HepG2 (cell line): Measurements from ENCODE around the gene R3HDM1. TPM values are rescaled to one million over a fixed set of nuclear protein-coding genes. Genes with fewer than 3 reads are reported as not detected.

Source experiments
- ATAC-seq: fragments of 200-7000 bp; cut with Tn5 transposase; 3 replicates; pipeline ENCODE4 v1.9.1; 2020; ENCODE audit warnings: mild to moderate bottlenecking, moderate library complexity
- BruUV-seq: library from RNA; stranded (reverse); fragments of 400-500 nt; replicated peaks from 2 replicates; lab custom pipeline; 2021; lab: Mats Ljungman, UMichigan
- CTCF ChIA-PET: fragments of 300-600 bp; formaldehyde crosslinking; extraction: SDS; loops from one replicate; lab custom pipeline; 2021; ENCODE audit warnings: low total read pairs, inconsistent platforms, low intra/inter-chr PET ratio; lab: Yijun Ruan, JAX
- POLR2A ChIA-PET: fragments of 350-600 bp; sonication (Branson Sonifier 250); formaldehyde crosslinking; loops from one replicate; lab custom pipeline; 2020; ENCODE audit warnings: antibody characterized with exemption, inconsistent platforms; lab: Yijun Ruan, JAX
- DNase-seq: peaks from one replicate; pipeline ENCODE4 v3.0.0-alpha.2; 2015; ENCODE audit warnings: low spot score
- FAIRE-seq: peaks from 3 replicates; lab custom pipeline; 2011; peaks lifted over from hg19 to GRCh38; lab: Jason Lieb, UNC
- H2AFZ ChIP-seq: one replicate; pipeline ENCODE4 v1.6.1; 2011; ENCODE audit warnings: low read length, inconsistent platforms
- H3K27ac ChIP-seq: fragments of 300-600 bp; 3 replicates; pipeline ENCODE4 v1.8.0; 2011; ENCODE audit warnings: mixed run types, mild to moderate bottlenecking, mixed read lengths, low read length, inconsistent platforms; ENCODE audit not compliant: insufficient read depth; ENCODE audit errors: extremely low read length
- H3K27me3 ChIP-seq, 2 experiments: fragments of 200-600 bp in 1 of 2; 2 replicates in 1 of 2; 3 replicates in 1 of 2; pipeline versions ENCODE4 v1.6.0 to v1.8.0; 2011; ENCODE audit warnings: low read length in 2 of 2, mild to moderate bottlenecking in 2 of 2, moderate library complexity in 2 of 2, inconsistent platforms in 1 of 2; ENCODE audit not compliant: insufficient read depth in 2 of 2, control insufficient read depth in 1 of 2
- H3K36me3 ChIP-seq, 2 experiments: fragments of 200-600 bp in 1 of 2; replicated peaks in 1 of 2; 2 replicates in 1 of 2; 3 replicates in 1 of 2; pipeline versions ENCODE4 v1.5.1 to v1.8.0; 2011; ENCODE audit warnings: low read length in 2 of 2, inconsistent platforms in 1 of 2; ENCODE audit not compliant: insufficient read depth in 2 of 2, control insufficient read depth in 1 of 2
- H3K4me1 ChIP-seq: 2 replicates; pipeline ENCODE4 v1.5.1; 2012; ENCODE audit warnings: low read length, inconsistent platforms; ENCODE audit not compliant: insufficient read depth
- H3K4me2 ChIP-seq: 2 replicates; pipeline ENCODE4 v1.6.0; 2011; ENCODE audit warnings: low read depth, low read length, inconsistent platforms
- H3K4me3 ChIP-seq, 3 experiments: fragments of 200-600 bp in 1 of 3; sonication (generic), shearing (Covaris generic) in 1 of 3; replicated peaks in 1 of 3; 2 replicates each; pipeline ENCODE4 v1.5.1; 2011 to 2016; ENCODE audit warnings: low read length in 3 of 3, inconsistent platforms in 2 of 3, low read depth in 2 of 3, mild to moderate bottlenecking in 2 of 3, control low read depth in 1 of 3, mixed read lengths in 1 of 3; ENCODE audit not compliant: insufficient read depth in 1 of 3
- H3K79me2 ChIP-seq: one replicate; pipeline ENCODE4 v1.6.1; 2011; ENCODE audit warnings: low read length, inconsistent platforms; ENCODE audit not compliant: insufficient read depth
- H3K9ac ChIP-seq: 2 replicates; pipeline ENCODE4 v1.6.0; 2011; ENCODE audit warnings: mild to moderate bottlenecking, low read depth, low read length, inconsistent platforms; ENCODE audit not compliant: insufficient read depth
- H3K9me3 ChIP-seq: 2 replicates; pipeline ENCODE4 v1.5.1; 2012; ENCODE audit warnings: mild to moderate bottlenecking, low read length
- H4K20me1 ChIP-seq: 2 replicates; pipeline ENCODE4 v1.6.0; 2011; ENCODE audit warnings: inconsistent platforms, mild to moderate bottlenecking, low read length, moderate library complexity; ENCODE audit not compliant: insufficient read depth
- CEBPB ChIP-seq: IDR thresholded peaks from 2 replicates; pipeline ENCODE4 v1.6.1; 2011; ENCODE audit warnings: low read depth, low read length, improper control_type of control experiment, borderline replicate concordance
- CREBL2 ChIP-seq: sonication (generic); formaldehyde crosslinking; IDR thresholded peaks from 2 replicates; pipeline ENCODE4 v1.8.1; 2023; ENCODE audit warnings: missing genetic modification reagents, mild to moderate bottlenecking, borderline replicate concordance
- DMAP1 ChIP-seq: IDR thresholded peaks from 2 replicates; pipeline ENCODE4 v1.6.1; 2016
- FOXK2 ChIP-seq: fragments of 450-650 bp; IDR thresholded peaks from 2 replicates; pipeline ENCODE4 v1.6.1; 2016
- GPN1 ChIP-seq: sonication (generic); formaldehyde crosslinking; IDR thresholded peaks from 2 replicates; pipeline ENCODE4 v1.5.1; 2020; ENCODE audit warnings: missing genetic modification reagents, borderline replicate concordance
- HIVEP1 ChIP-seq: sonication (generic); formaldehyde crosslinking; IDR thresholded peaks from 2 replicates; pipeline ENCODE4 v1.4.0; 2020; ENCODE audit warnings: mild to moderate bottlenecking, missing genetic modification reagents
- HMGA1 ChIP-seq: sonication (generic); formaldehyde crosslinking; conservative IDR thresholded peaks from 2 replicates; pipeline ENCODE4 v1.4.0; 2020; ENCODE audit warnings: missing genetic modification reagents
- POLR2AphosphoS2 ChIP-seq: IDR thresholded peaks from 2 replicates; pipeline ENCODE4 v1.6.1; 2011; ENCODE audit warnings: low read depth, low read length, improper control_type of control experiment
- RBM22 ChIP-seq: fragments of 200-400 bp; formaldehyde crosslinking; optimal IDR thresholded peaks from 2 replicates; pipeline ENCODE3; 2017; ENCODE audit warnings: mild to moderate bottlenecking, low read length, moderate library complexity
- ZBTB21 ChIP-seq: sonication (generic); formaldehyde crosslinking; IDR thresholded peaks from 2 replicates; pipeline ENCODE4 v1.4.0; 2020; ENCODE audit warnings: missing genetic modification reagents
- ZFP36L2 ChIP-seq: sonication (generic); formaldehyde crosslinking; IDR thresholded peaks from 2 replicates; pipeline ENCODE4 v1.4.0; 2020; ENCODE audit warnings: missing genetic modification reagents
- ZNF484 ChIP-seq: sonication (generic); formaldehyde crosslinking; IDR thresholded peaks from 2 replicates; pipeline ENCODE4 v1.5.1; 2020; ENCODE audit warnings: mild to moderate bottlenecking, low read depth, missing genetic modification reagents, borderline replicate concordance
- ZNF543 ChIP-seq: sonication (generic); formaldehyde crosslinking; IDR thresholded peaks from 2 replicates; pipeline ENCODE4 v1.4.0; 2020; ENCODE audit warnings: mild to moderate bottlenecking, missing genetic modification reagents
- ZNF563 ChIP-seq: sonication (generic); formaldehyde crosslinking; IDR thresholded peaks from 2 replicates; pipeline ENCODE4 v1.8.0; 2022; ENCODE audit warnings: mild to moderate bottlenecking, moderate library complexity, missing genetic modification reagents
- ZNF749 ChIP-seq: sonication (generic); formaldehyde crosslinking; IDR thresholded peaks from 2 replicates; pipeline ENCODE4 v1.8.0; 2022; ENCODE audit warnings: mild to moderate bottlenecking, missing genetic modification reagents, moderate library complexity, borderline replicate concordance
- ZNF782 ChIP-seq: sonication (generic); formaldehyde crosslinking; IDR thresholded peaks from 2 replicates; pipeline ENCODE4 v1.4.0; 2020; ENCODE audit warnings: missing genetic modification reagents, mild to moderate bottlenecking, borderline replicate concordance
- WGBS: methylation state at CpG from one replicate; pipeline ENCODE4 v1.1.6; 2017; ENCODE audit warnings: low lambda C conversion rate; 5-methylcytosine and 5-hydroxymethylcytosine counted together
- in situ Hi-C: cut with HindIII; loops from 2 replicates; pipeline ENCODE4 v1.10.0; 2017; ENCODE audit warnings: low pct_unique_long_range_greater_than_20kb; ENCODE audit not compliant: extremely low pct_ligation_motif_present
- intact Hi-C: fragments of 100-400 bp; cut with micrococcal nuclease; formaldehyde crosslinking; loops from one replicate; pipeline ENCODE4 v1.10.0; 2022; ENCODE audit not compliant: unreplicated experiment
- polyA plus RNA-seq, 8 experiments: library from polyadenylated mRNA; depleted of rRNA in 3 of 8; stranded (reverse) in 7 of 8; unstranded in 1 of 8; fragments of >200 nt; fragmentation: Illumina TruSeq in 4 of 8; extraction: Trizol in 4 of 8; gene quantifications; 2 replicates each; pipeline versions ENCODE4 v1.2.1 to v1.2.3, GENCODE V29; 2011 to 2016; ENCODE audit warnings: low read depth in 4 of 8, missing spikeins in 1 of 8, mixed read lengths in 1 of 8; ENCODE audit not compliant: insufficient read depth in 1 of 8
- total RNA-seq, 5 experiments: library from RNA; depleted of rRNA; stranded (reverse); fragments of >200 nt; fragmentation: Illumina TruSeq; extraction: Trizol; gene quantifications; 2 replicates each; pipeline ENCODE4 v1.2.3, GENCODE V29; 2016; ENCODE audit warnings: low read depth in 1 of 5
- TF ChIP-seq, protein P1 (sequence below): sonication (generic); formaldehyde crosslinking; conservative IDR thresholded peaks from 2 replicates; pipeline ENCODE4 v1.4.0; 2020; ENCODE audit warnings: missing genetic modification reagents
- TF ChIP-seq, protein P2 (sequence below): IDR thresholded peaks from 2 replicates; pipeline ENCODE4 v1.6.1; 2016; ENCODE audit warnings: missing biosample characterization, missing genetic modification reagents, low read depth

The R3HDM1 gene
- total and polyA plus RNA-seq, 2 of the 13 experiments (the other 11 are each of a cell fraction or from before 2014, with no cell fraction given): 15.7 to 54.3 TPM

DNA sequence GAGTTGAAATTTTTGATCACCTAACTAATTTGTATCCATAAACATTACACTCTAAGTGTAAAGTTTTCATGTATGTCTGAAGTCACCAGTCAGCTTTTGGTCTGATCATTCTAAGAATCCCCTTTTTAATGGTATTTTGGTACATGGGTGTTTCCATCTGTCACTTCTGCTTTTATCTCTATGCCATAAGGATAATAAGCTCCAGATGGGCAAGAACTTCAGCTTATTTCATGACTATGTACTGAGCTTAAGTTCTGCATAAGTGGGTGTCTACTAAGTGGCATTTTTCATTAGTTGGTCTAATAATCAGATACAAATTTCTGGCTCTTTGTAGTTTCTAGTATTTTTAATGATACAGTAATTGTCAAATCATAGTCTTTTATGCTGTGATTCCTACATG, 230.7 kb downstream of the R3HDM1 start (continued):
- TF ChIP-seq HIVEP1 (CRISPR knock-in tag): no peak
- no peak for TF ChIP-seq CEBPB

DNA sequence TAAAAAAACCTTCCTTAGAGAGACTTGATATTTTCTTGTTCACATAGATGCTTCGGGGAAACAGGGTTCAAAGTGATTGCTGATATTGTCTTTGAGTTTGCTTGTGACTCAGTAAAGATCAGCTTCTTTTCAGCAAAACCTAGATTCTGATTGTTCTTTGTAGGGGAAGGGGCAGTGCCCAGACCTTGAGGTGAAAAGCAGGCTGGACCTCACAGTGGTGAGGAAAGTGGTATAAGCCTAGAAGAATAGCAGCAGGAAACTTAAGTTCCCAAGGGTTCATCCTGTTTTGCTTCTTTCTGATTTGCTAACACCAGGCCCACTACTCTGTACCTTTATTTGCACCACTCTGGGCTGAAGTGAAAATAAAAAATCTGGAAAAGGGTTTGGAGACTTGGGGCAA, 231.2 kb downstream of the R3HDM1 start:
- ATAC-seq: no peak
- Histone ChIP-seq H2AFZ (no peak overlapping the region), H3K4me3 (no peak overlapping the region), H3K4me2 (no peak overlapping the region), H3K4me1 (no peaks in the 10 kb centered on the region), H3K36me3 (peaks cover 34 to 81% of the 10 kb centered on the region in 2 experiments), H3K9me3 (no peaks in the 10 kb centered on the region), H3K27ac (no peak overlapping the region), H3K79me2 (no peaks in the 10 kb centered on the region), H4K20me1 (no peaks in the 10 kb centered on the region), H3K9ac (no peak overlapping the region), H3K27me3 (no peaks in the 10 kb centered on the region)
- no TSS peak for BruUV-seq
- CTCF ChIA-PET: no interaction called here
- in situ Hi-C loops (no loop called here), intact Hi-C loops (no loop called here)
- no peak for DNase-seq
- FAIRE-seq: no peak
- POLR2A ChIA-PET: no interaction called here
- TF ChIP-seq, protein P1, sequence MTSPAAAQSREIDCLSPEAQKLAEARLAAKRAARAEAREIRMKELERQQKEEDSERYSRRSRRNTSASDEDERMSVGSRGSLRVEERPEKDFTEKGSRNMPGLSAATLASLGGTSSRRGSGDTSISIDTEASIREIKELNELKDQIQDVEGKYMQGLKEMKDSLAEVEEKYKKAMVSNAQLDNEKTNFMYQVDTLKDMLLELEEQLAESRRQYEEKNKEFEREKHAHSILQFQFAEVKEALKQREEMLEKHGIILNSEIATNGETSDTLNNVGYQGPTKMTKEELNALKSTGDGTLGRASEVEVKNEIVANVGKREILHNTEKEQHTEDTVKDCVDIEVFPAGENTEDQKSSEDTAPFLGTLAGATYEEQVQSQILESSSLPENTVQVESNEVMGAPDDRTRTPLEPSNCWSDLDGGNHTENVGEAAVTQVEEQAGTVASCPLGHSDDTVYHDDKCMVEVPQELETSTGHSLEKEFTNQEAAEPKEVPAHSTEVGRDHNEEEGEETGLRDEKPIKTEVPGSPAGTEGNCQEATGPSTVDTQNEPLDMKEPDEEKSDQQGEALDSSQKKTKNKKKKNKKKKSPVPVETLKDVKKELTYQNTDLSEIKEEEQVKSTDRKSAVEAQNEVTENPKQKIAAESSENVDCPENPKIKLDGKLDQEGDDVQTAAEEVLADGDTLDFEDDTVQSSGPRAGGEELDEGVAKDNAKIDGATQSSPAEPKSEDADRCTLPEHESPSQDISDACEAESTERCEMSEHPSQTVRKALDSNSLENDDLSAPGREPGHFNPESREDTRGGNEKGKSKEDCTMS: no peak
- no peak for TF ChIP-seq ZNF484
- no peak for TF ChIP-seq ZNF782 (CRISPR knock-in tag)
- no peak for TF ChIP-seq GPN1 (CRISPR knock-in tag)
- no peak for TF ChIP-seq POLR2AphosphoS2
- TF ChIP-seq RBM22: no peak
- no peak for TF ChIP-seq ZNF563 (CRISPR knock-in tag)
- TF ChIP-seq HMGA1 (CRISPR knock-in tag): no peak
- TF ChIP-seq ZBTB21 (CRISPR knock-in tag): no peak
- no peak for TF ChIP-seq CREBL2 (CRISPR knock-in tag)
- TF ChIP-seq ZNF543: no peak
- TF ChIP-seq ZNF749 (CRISPR knock-in tag): no peak
- no peak for TF ChIP-seq ZFP36L2
- TF ChIP-seq DMAP1 (CRISPR knock-in tag): no peak
- TF ChIP-seq FOXK2: no peak
- TF ChIP-seq, protein P2, sequence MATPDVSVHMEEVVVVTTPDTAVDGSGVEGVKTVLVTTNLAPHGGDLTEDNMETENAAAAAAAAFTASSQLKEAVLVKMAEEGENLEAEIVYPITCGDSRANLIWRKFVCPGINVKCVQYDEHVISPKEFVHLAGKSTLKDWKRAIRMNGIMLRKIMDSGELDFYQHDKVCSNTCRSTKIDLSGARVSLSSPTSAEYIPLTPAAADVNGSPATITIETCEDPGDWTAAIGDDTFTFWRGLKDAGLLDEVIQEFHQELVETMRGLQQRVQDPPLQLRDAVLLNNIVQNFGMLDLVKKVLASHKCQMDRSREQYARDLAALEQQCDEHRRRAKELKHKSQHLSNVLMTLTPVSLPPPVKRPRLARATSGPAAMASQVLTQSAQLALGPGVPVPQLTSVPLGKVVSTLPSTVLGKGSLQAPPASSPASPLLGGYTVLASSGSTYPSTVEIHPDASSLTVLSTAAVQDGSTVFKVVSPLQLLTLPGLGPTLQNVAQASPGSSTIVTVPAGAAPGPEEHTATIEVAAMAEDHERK (CRISPR knock-in tag): no peak
- 98% methylated on average over 1 of the region's 1 CpG for WGBS
